CD4-positive, alpha-beta T cell treated with Interleukin-4 for 1 hour (primary cell): ENCODE measurements around the gene TCF7L2.
A peak's percentile ranks its signal among the peaks of the same experiment; 100 is the strongest.

ENCODE experiments used
- DNase-seq, 2 donors: peaks; one replicate each; pipeline ENCODE4 v3.0.0-alpha.2; 2020 to 2022

The TCF7L2 gene

DNA sequence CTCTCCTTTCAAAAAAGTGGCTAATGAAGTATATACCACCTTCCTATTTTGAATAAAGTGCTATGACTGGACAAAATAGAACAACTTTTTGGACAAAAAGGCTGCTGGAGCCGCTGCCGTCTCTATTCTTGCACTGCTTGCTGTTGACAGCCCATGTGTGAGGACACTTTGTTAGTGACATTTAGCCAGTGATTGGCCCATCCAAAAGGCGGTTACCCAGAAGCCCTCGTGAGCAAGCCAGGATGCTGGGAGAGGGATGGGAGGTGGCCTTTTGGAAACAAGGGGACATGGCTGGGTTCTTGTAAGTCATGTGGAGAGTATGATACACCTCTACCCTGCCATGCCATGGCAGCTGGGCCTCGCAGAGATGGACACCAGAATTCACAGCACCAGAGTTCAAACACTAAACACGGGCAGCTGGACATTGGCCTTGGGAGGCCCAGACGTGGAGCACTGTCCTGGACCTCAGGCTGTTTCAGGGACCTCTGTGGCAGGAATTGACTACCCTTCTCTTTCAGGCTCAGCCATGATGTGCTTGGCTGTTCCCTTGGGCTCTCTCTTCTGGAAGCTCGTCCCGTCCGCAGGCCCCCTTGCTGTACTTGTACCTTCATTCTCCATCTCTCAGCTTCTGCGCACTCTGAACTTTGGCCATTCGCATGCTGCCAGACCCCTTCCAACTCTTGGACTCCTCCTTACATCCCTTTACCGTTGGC, 118.3 kb downstream of the TCF7L2 start:
- no peak for DNase-seq

DNA sequence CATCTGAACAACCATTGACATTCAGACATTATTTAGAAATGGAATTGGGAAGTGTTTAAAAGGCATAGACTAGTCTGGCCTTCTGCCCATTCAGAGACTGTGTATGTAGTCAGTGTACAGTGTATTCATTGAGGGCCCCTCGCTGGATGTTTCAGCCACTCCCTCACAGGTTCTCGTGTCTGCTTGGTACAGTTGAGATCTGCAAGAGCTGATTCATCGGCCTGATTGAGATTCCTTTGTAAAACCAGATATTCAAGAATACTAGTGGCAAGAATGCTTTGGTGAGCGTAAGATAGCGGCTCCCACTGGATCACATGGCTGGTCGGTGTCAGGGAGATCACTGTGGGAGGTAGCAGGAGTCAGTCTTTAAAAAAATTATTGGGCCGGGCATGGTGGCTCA, 119.5 kb downstream of the TCF7L2 start:
- no peak for DNase-seq

DNA sequence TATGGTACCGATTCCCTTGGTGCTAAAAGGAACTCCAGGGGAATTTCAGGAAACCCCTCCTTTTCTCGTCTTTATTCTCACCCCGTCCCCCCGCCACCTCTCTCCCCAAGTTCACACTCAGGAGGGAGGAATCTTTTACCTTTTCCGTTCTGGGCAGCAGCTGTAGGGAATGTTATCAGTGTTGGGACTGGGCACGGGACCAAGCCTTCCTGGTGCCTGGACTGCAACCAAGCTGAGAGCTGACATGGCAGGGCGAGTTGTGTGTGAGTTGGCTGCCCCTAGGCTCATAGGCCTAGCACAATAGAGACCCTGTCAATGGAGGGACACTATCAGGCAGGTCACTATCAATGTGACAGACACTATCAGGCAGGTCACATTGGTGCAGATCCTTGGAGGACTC, 121.4 kb downstream of the TCF7L2 start:
- DNase-seq, result no peak

DNA sequence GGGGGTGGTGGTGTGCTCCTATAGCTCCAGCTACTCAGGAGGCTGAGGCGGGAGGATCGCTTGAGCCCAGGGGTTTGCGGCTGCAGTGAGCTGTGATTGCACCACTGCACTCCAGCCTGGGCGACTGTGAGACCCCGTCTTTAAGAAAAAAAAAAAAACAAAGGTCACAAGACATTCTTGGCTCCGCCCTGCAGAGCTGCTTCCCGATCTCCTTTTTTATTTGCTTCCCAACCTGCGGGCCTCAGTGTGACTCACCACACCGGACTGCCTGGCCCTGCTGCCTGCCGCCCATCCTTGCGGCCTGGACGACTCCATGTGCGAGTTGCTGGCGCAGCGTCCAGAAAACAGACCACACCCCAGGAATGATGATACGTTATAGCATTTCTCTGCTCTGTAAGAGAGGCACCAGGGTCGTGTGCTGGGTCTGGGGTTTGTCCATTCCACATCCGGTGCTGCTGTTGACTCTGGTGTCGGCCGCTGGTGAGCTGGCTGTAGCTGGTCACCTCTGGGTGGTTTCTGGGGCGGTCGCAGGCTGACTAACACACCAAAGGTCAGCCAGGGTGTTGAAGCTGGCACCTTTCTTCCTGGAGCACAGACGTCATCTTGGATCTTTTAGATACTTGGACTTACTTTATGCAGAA, 123.6 kb downstream of the TCF7L2 start:
- DNase-seq, result no peak

DNA sequence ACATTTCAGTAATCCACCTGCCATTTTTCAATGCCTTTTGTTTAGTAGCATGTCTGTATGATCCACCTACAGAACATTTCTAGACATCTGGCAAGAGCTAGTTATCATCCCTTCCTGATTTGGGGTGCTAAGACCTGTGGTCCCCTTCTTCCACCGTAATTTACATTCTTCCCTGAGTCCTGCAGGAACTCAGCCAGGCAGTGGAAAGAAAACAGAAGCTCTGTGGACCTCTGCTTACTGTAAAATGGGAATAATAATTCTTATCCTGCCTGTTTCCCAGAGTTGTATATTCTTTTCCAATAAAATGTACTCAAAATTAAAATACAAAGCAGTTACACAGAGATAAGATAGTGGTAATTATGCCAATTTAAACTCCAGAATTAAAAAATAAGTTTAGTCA, 126.9 kb downstream of the TCF7L2 start:
- no peak for DNase-seq

DNA sequence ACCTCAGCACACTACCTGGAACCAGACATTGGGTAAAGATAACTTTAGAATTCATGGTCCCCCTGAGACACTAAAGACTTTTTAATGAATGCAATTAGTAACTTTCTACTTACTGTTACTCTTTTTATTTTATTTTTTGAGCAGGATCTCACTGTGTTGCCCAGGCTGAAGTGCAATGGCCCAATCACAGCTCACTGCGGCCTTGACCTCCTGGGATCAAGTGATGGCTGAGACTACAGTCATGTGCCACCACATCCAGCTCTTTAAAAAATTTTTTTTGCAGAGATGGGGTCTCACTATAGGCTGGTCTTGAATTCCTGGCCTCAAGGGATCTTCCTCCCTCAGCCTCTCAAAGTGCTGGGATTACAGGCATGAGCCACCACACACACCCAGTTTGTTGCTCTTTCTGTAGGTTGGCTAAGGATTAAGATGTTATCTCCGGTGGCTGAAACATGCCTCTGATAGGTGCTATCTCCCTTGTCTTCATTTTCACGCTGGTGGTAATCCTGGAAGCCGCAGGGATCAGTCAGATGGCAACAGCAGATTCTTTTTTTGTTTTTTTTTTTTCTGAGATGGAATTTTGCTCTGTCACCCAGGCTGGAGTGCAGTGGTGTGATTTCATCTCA, 128.3 kb downstream of the TCF7L2 start:
- no peak for DNase-seq

DNA sequence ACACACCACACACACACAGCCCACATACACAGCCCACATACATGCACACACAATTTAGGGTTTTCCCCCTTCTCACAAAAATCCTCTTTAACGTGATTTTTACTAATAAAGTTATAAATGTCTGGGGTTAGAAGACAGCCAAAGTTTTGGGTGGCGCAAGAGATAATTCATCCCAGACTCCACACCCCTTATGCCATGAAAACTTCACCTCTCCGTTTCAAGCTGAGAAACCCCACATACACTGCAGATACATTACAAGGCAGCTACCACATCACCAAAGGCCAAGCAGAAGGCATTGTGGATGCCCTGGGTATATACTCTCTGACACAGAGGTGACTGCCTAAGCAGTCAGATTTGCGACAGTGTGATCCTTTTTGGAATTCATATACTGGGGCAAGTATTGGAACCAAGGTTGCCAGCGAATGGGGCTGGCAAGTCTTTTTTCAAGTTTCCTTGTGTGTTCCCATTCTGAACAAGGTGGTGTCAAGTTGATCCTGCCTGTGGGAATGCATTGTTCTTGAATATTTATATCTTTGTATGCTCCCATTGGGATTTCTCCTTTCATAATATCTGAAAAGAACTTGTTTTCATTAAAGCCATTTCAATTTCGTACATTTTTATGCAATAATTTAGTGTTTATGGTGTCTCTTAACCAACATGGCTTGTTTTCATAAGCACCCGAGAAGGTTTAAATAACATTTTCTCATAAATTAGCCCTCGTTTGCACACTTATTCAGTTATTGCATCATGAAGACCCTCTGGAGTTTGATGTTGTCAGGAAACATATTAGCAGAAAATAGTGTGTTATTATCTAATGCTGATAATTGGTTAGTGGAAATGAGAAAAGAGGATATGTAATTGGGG, 130.2 kb downstream of the TCF7L2 start:
- no peak for DNase-seq

DNA sequence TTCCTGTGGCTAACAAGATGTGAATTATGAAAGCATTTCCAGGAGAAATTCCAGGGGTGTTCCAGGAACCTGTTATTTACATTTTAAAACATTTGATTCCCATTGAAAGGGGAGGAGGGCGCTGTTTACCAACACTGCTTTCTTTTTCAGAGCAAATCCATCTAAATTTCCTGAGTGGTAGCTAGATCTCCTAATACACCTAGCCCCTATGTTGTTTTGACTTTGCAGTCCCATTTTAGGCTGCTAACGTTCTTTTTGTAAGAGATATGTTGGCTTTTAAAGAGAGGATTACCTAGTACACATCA, 130.8 kb downstream of the TCF7L2 start:
- DNase-seq, result no peak

DNA sequence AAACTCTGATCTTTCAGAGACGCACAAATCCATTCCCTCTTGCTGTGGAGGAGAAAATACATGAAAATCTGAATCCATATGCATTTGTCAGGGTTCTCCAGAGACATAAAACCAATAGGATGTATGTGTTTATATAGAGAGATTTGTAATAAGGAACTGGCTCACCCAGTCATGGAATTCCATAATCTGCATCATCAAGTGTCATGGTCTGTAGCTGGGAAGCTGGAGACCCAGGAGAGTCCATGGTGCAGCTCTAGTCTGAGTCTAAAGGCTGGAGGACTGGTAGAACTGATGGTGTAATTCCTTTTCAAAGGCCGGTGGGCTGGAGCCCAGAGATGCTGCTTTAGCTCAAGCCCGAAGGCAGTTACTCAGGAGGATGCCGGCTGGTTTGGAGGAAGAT, 134.0 kb downstream of the TCF7L2 start:
- DNase-seq, result no peak

DNA sequence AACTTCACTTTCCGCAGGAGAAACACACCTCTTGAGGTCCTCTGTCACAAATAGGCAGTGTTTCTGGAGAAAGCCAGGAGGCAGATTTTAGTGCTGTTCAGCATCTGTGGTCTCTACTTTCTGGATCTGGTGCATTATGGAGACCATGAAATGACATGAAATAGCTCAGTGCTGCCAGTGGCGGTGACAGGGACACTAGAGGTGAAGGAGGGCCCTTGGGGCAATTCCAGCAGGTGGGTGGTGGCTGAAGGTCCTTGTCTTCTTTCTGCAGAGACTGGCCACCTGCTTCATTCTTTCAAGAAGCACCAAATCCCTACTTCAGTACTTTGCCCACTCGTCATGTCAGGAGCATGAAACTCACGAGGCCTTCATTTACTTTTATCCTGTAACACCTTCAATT, 135.7 kb downstream of the TCF7L2 start:
- DNase-seq, result no peak

DNA sequence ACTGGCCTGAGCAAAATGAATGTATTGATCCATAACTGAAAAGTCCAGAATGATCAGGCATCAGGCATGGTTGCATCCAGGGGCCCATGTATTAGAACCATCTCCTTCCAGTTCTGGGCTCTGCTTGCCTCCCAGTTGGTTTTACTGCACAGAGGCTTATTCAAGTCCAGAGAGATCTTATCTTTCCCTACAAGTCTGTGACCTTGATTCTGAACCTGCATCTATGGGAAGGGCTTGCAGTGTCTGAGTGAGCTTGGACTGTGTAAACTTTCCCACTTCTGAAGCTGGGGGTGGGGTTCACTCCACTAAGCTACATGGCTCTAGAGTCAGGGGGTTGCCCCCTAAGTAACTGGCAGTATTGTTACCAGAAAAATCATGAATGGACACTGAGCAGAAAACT, 136.2 kb downstream of the TCF7L2 start:
- DNase-seq, result no peak

DNA sequence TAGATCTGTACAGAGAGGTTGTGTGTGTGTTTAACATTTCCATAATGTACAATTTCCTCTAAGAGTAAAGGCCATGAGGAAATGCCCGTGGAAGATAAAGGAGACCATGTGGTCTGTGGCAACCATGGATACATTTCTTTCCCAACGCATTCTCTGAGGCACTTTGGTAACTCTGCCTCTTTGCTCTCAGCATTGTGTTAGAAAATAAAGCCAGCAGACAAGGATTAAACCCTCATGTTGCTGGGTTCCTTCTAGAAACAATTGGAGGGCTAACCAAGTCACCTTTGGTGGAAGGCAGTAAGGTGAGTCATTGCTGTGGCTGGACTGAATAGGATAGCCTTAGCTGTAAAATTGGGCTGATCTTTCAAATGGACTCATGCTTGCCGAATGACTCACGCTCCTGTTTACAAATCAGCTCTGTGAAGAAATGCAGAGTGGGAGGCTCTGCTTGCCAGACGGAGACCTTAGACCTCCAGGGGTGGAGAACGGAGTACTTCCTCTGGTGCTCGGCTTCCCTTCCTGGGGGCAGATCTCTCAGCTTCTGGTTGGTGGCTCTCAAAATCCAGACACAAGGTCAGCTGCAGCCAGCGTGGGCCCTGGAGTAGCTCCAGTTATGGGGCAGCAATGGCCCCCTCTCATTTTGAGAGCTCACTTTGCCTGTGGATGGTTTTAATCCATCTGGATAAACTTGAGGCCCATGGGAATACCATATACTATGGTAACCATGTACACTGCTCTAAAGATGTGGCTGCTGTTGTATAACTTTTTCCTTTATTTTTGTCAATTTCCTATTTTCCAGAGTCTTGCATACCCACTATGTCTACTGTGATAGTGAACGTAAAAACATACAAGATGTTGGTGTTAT, 137.3 kb downstream of the TCF7L2 start:
- peak in 1 of 2 donors; percentile 56 for DNase-seq

DNA sequence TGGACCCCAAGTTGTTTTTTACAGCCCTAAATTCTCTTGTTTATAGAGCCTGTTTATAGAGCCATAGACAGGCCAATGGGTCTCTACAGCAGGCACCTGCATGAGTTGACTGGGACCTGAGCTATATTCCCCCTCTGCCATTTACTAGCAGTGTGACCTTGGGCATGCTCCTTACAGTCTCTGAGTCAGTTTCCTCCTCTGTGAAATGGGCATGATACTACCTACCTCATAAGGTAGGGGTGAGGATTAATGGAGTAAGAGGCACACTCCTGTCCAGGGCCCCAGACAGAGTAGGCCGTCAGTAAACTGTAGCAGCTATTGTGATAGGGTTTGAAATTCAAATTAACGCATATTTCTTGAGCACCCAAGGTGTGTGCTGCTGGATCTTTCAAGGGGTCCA, 138.1 kb downstream of the TCF7L2 start:
- DNase-seq, result no peak

DNA sequence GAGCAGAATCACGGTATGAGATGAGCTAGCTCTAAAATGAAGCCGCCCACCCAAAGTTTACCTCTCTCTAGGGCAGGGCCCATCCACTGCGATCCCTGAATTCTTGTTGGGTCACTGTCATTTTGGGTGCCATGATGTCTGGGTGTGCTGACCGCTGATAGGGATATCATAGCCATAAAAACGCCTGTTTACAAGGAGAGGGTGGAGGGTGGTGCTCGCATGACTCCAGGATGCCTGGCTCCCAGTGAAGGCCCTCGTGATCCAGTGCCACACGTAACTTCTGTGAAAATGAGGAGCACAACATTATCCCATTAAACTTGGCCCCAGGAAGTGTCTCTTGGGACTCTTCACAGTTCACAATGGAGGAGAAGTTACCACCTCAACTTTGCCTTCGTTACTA, 139.5 kb downstream of the TCF7L2 start:
- DNase-seq, result no peak

DNA sequence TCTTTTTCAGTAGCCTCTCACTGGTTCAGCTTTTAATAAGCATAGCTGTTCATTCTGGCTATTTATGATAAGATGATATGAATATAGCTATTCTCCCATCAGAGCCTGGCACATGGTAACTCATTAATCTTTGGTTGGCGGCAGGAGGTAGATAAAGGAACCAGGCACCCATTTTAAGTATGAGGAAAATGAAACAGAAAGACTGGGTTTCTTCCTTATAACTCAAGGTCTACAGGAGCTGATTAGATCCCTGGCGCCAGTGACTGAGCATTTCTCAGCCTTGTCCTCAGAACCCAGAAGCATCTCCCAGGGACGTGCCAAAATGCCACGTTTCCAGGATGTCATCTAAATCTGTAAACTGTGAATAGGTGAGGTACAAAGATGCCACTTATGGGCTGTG, 141.9 kb downstream of the TCF7L2 start:
- DNase-seq, result no peak

DNA sequence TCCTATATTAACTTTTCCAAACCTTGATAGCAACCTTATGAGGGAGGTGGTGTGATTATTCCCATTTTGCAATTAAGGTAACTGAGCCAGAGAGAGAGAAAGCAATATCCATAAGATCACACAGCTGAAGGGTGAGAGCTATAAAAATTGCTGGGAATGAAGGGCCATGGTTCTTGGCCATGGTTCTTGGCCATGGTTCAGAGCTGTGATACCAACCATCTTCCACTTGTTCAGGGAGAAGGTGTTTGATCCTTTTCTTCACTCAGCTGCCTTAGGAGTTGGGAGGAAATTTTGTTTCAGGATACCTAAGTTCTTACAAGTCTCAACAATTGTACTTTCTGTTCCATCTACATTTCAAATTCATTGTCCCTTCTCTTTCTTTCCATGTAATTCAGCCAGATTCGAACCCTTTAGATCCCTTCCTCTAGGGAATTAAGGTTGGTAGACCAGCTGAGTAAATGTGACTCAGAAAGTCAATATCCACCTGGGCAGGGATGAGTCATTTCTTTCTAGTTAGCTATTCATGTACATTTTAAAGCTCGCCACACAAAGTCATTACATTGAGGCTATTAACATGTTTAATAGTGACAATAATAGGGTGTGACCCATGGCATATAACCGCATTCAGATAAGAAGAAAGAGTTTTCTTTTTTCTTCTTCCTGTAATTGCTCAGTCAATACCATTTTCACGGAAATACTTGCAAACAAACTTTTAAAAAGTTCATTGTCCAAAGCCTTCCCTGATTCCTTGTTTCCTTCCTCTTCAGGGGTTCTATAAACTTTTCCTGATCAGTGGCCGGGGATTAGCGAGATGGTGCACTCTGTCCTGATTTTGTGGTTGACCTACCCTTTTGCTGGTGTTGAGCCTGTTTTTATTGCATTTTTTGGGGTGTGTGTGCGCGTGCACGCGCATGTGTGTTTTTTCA, 143.4 kb downstream of the TCF7L2 start:
- peak in 1 of 2 donors; percentile 15 for DNase-seq

DNA sequence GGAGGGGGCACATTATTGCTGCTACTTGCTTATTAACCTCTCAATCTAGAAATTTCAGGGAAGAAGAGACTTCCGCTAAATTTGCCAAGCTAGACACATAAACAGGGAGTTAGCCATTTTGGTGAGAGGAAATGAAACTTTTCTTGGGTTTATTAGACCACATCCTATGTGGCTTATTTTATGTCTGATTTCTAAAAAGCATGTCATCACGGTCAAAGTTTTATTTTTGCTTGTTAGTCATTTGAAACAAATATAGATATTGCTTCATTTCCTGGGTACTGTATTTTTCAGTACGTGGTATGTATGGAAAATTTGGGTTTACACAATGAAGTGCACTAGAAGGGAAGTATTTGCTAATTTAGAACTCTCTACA, 144.1 kb downstream of the TCF7L2 start:
- DNase-seq, result peak in 1 of 2 donors; percentile 45

DNA sequence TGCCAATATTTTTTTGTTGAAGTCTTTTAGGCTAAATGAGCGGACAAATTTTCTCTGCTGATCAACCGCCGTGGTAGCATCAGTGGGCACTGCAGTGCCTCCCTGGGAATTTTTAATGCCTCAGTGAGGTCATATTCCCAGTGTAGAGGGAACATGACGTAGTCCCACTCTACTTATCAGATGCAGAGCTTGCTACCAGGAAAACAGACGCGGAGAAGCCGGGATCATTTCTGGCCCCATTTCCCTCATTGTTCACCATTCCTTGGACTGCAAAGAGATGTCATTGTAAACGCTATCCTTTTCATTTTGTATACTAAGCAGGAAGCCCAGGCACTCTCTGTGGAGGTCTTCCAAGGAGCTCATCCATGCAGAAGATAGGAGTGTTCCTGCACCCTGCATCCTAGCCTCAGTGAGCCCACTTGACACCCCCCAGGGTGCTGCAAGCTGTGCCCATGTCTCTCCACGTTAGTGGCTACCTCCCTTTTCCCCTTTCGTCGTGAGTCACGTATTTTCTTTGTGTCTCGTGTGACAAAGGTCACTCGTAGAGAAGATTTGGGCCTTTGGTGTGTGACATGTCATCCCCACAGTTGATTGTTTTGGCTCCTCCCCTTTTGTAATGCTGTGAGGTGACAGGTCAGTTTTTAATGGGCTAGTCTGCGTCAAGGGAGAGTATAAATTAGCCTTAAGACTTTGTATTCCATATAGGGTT, 145.5 kb downstream of the TCF7L2 start:
- no peak for DNase-seq

DNA sequence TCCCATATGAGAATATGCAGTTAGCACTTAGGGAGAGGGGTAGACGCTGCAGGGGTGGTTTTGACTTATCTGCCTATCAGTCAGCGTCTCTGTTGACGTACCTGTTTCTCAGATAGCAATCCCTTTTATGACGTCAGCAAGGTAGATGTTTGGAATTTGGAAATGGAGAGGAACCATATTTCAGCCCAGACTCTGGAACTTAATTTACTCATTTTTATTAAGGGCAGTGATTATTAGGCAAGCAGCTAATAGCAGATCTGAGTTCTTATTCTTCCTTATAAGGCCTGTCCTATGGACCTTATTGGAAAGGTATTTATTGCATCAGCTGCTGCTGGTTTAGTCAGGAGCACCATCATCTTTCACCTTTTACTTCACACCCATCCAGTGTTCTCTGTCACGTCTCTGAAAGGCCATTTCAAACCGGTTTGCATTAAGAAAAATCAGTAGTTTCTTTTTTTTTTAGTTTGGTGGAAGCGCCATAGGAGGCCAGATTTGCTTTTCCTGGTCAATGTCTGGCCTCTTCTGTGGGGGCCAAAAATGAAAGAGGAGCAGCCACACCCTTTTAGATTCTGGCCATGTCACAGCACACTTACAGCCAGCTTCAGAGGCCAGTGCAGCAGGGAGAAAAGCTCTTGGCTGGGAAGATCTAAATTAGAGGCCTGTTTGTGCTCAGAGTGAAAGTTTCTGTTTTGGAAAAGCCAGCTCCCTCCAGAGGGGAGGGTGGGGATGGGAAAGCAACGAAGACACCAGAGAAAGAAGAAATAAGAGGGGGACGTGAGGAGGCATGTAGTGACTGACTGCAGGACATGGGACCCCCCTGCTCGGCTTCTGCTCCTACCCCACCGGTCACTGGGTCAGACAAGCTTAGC, 146.3 kb downstream of the TCF7L2 start:
- DNase-seq, result no peak

DNA sequence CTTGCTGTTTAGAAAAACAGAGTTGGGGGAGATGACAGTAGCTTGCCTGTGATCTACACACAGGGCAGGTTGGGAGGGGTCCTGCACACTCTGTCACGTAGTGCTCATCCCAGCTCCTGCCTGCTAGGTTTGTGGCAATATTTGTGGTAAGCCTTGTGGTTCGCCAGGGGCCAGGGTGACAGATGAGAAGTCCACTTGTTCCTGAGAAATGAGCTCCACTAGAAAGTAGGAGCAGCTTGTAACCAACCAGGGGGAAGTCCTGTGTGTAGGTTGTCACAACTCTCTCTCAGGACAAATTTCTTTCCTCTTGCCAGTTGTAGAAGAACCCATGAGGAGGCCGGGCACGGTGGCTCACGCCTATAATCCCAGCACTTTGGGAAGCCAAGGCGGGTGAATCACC, 147.0 kb downstream of the TCF7L2 start:
- peak; percentile 14 to 62 for DNase-seq
